HG02610 (cell line): ENCODE measurements around the gene CFAP210.
"Not testable (repeated sequence)": the region's sequence is repeated elsewhere in the genome, so short reads cannot be mapped to it uniquely, and the experiment has no call there.

ENCODE experiments used
- ATAC-seq: cut with Tn5 transposase; IDR thresholded peaks from one replicate; pipeline ENCODE4 v1.9.1; 2021; ENCODE audit warnings: mild to moderate bottlenecking, moderate library complexity; ENCODE audit not compliant: unreplicated experiment

Gene CFAP210

GRCh38 chr2:169625781-169626180, 68.4 kb downstream of the CFAP210 start:
- ATAC-seq: no peak

- no peak for ATAC-seq
Observed at GRCh38 chr2:169623235-169623634, 71.0 kb downstream of the CFAP210 start.

GRCh38 chr2:169620509-169620908, 73.7 kb downstream of the CFAP210 start:
- ATAC-seq: no peak

GRCh38 chr2:169619946-169620345, 74.3 kb downstream of the CFAP210 start:
- no peak for ATAC-seq

- ATAC-seq: not testable (repeated sequence)
Observed at GRCh38 chr2:169615982-169616381, 78.2 kb downstream of the CFAP210 start.

- no peak for ATAC-seq
Observed at GRCh38 chr2:169613876-169614275, 80.3 kb downstream of the CFAP210 start.

GRCh38 chr2:169609264-169609663, 84.9 kb downstream of the CFAP210 start:
- no peak for ATAC-seq

- ATAC-seq: no peak
Observed at GRCh38 chr2:169599568-169599967, 94.6 kb downstream of the CFAP210 start.

- ATAC-seq: no peak
Observed at GRCh38 chr2:169598982-169599381, 95.2 kb downstream of the CFAP210 start.

GRCh38 chr2:169596546-169596945, 97.7 kb downstream of the CFAP210 start:
- ATAC-seq: not testable (repeated sequence)
